H1 (cell line): ENCODE measurements around the gene ZSWIM9. TPM values are rescaled to one million over a fixed set of nuclear protein-coding genes. Genes with fewer than 3 reads are reported as not detected.

Source experiments
- ASH2L ChIP-seq: fragments of 200-600, 300-600 bp; sonication (generic); IDR thresholded peaks from one replicate; pipeline ENCODE4 v1.7.1; 2017; ENCODE audit warnings: low read length
- CBX8 ChIP-seq: fragments of 300-800, 300-1000 bp; sonication (generic); IDR thresholded peaks from 2 replicates; pipeline ENCODE4 v1.7.1; 2016; ENCODE audit warnings: low read depth, low read length, borderline replicate concordance
- EGR1 ChIP-seq: IDR thresholded peaks from 2 replicates; pipeline ENCODE4 v1.6.1; 2011; ENCODE audit warnings: low read depth, low read length, borderline replicate concordance
- GTF2F1 ChIP-seq: IDR thresholded peaks from 2 replicates; pipeline ENCODE4 v1.6.1; 2012; ENCODE audit warnings: low read depth, low read length, improper control_type of control experiment, borderline replicate concordance
- KDM1A ChIP-seq: fragments of 200-600, 300-600 bp; sonication (generic); IDR thresholded peaks from 2 replicates; pipeline ENCODE4 v1.7.1; 2016; ENCODE audit warnings: mild to moderate bottlenecking, low read length, borderline replicate concordance
- MAFK ChIP-seq: IDR thresholded peaks from 2 replicates; pipeline ENCODE4 v1.6.1; 2012; ENCODE audit warnings: low read depth, mild to moderate bottlenecking, improper control_type of control experiment, low read length
- NANOG ChIP-seq: IDR thresholded peaks from 2 replicates; pipeline ENCODE4 v1.6.1; 2011; ENCODE audit warnings: low read length, low read depth, mild to moderate bottlenecking, inconsistent platforms; ENCODE audit not compliant: insufficient read depth, poor library complexity, severe bottlenecking
- polyA plus RNA-seq, 7 experiments: library from polyadenylated mRNA; depleted of rRNA in 3 of 7; stranded (reverse) in 5 of 7; unstranded in 2 of 7; fragments of >200 nt in 5 of 7; fragments of 200-250 nt in 2 of 7; gene quantifications; 1 replicate in 5 of 7; 2 replicates in 1 of 7; 4 replicates in 1 of 7; pipeline versions ENCODE4 v1.2.1 to v1.2.3, GENCODE V29; 2011 to 2013; ENCODE audit warnings: missing spikeins in 2 of 7, mixed read lengths in 2 of 7
- total RNA-seq: library from RNA; stranded (reverse); fragmentation: NEBNext Ultra II Directional; extraction: Animal tissue kit (Norgen Biotek cat#: 25700); gene quantifications from 2 replicates; pipeline ENCODE4 v1.2.1, GENCODE V29; 2021
- TF ChIP-seq, protein P1 (sequence below): fragments of 300-600 bp; sonication (generic); IDR thresholded peaks from 2 replicates; pipeline ENCODE4 v1.7.1; 2012; ENCODE audit warnings: low read length, moderate library complexity, mild to moderate bottlenecking, inconsistent platforms; ENCODE audit not compliant: insufficient replicate concordance
- TF ChIP-seq, protein P2 (sequence below): IDR thresholded peaks from 2 replicates; pipeline ENCODE4 v1.6.1; 2011; ENCODE audit warnings: low read length, improper control_type of control experiment

ZSWIM9 gene
- total and polyA plus RNA-seq, 2 of the 8 experiments (the other 6 are each of a cell fraction or from before 2014, with no cell fraction given), result 1.5 to 10.4 TPM

DNA sequence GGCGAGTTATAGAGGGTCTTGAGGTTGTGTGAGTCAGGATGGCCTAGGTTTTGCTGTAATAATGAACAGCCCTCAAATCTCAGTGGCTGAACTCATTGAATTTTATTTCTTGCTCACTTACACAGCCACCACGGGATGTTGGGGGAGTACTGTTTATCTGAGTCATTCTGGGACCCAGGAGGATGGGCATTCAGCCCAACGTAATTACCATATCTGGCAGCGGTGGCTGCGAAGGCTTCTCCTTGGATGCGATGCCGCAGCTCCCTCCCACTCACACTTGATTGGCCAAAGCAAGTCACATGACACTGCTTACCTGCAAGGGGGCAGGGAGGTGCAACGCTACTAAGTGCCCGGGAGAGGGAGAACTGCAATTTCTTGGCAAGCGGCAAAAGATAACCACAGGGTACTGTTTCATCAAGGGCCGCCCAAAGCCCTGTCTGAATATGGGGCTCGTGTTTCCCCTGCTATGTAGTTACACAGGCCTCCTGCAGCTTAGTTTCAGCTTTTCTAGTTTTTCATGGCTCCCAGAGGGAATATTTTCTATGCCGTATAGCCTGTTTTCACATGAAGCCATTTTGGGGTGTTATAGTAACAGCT is 19.9 kb downstream of the ZSWIM9 start (continued):
- TF ChIP-seq, protein P1, sequence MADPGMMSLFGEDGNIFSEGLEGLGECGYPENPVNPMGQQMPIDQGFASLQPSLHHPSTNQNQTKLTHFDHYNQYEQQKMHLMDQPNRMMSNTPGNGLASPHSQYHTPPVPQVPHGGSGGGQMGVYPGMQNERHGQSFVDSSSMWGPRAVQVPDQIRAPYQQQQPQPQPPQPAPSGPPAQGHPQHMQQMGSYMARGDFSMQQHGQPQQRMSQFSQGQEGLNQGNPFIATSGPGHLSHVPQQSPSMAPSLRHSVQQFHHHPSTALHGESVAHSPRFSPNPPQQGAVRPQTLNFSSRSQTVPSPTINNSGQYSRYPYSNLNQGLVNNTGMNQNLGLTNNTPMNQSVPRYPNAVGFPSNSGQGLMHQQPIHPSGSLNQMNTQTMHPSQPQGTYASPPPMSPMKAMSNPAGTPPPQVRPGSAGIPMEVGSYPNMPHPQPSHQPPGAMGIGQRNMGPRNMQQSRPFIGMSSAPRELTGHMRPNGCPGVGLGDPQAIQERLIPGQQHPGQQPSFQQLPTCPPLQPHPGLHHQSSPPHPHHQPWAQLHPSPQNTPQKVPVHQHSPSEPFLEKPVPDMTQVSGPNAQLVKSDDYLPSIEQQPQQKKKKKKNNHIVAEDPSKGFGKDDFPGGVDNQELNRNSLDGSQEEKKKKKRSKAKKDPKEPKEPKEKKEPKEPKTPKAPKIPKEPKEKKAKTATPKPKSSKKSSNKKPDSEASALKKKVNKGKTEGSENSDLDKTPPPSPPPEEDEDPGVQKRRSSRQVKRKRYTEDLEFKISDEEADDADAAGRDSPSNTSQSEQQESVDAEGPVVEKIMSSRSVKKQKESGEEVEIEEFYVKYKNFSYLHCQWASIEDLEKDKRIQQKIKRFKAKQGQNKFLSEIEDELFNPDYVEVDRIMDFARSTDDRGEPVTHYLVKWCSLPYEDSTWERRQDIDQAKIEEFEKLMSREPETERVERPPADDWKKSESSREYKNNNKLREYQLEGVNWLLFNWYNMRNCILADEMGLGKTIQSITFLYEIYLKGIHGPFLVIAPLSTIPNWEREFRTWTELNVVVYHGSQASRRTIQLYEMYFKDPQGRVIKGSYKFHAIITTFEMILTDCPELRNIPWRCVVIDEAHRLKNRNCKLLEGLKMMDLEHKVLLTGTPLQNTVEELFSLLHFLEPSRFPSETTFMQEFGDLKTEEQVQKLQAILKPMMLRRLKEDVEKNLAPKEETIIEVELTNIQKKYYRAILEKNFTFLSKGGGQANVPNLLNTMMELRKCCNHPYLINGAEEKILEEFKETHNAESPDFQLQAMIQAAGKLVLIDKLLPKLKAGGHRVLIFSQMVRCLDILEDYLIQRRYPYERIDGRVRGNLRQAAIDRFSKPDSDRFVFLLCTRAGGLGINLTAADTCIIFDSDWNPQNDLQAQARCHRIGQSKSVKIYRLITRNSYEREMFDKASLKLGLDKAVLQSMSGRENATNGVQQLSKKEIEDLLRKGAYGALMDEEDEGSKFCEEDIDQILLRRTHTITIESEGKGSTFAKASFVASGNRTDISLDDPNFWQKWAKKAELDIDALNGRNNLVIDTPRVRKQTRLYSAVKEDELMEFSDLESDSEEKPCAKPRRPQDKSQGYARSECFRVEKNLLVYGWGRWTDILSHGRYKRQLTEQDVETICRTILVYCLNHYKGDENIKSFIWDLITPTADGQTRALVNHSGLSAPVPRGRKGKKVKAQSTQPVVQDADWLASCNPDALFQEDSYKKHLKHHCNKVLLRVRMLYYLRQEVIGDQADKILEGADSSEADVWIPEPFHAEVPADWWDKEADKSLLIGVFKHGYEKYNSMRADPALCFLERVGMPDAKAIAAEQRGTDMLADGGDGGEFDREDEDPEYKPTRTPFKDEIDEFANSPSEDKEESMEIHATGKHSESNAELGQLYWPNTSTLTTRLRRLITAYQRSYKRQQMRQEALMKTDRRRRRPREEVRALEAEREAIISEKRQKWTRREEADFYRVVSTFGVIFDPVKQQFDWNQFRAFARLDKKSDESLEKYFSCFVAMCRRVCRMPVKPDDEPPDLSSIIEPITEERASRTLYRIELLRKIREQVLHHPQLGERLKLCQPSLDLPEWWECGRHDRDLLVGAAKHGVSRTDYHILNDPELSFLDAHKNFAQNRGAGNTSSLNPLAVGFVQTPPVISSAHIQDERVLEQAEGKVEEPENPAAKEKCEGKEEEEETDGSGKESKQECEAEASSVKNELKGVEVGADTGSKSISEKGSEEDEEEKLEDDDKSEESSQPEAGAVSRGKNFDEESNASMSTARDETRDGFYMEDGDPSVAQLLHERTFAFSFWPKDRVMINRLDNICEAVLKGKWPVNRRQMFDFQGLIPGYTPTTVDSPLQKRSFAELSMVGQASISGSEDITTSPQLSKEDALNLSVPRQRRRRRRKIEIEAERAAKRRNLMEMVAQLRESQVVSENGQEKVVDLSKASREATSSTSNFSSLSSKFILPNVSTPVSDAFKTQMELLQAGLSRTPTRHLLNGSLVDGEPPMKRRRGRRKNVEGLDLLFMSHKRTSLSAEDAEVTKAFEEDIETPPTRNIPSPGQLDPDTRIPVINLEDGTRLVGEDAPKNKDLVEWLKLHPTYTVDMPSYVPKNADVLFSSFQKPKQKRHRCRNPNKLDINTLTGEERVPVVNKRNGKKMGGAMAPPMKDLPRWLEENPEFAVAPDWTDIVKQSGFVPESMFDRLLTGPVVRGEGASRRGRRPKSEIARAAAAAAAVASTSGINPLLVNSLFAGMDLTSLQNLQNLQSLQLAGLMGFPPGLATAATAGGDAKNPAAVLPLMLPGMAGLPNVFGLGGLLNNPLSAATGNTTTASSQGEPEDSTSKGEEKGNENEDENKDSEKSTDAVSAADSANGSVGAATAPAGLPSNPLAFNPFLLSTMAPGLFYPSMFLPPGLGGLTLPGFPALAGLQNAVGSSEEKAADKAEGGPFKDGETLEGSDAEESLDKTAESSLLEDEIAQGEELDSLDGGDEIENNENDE, result no peak
- TF ChIP-seq CBX8 (no peak), EGR1 (peak; percentile 41; the same call in 1 of the 2 replicates), GTF2F1 (0 out of 2 replicates have a peak, but pooled peaks have one; percentile 44), NANOG (no peak), ASH2L (peak; percentile 45), KDM1A (peak; percentile 47; the same call in 1 of the 2 replicates), MAFK (peak; percentile 41; the same call in 1 of the 2 replicates)
- TF ChIP-seq, protein P2, sequence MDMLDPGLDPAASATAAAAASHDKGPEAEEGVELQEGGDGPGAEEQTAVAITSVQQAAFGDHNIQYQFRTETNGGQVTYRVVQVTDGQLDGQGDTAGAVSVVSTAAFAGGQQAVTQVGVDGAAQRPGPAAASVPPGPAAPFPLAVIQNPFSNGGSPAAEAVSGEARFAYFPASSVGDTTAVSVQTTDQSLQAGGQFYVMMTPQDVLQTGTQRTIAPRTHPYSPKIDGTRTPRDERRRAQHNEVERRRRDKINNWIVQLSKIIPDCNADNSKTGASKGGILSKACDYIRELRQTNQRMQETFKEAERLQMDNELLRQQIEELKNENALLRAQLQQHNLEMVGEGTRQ, result peak; percentile 95
